GM18907 (cell line): ENCODE data around the gene PHOSPHO1.
"Not testable (repeated sequence)": the region's sequence is repeated elsewhere in the genome, so short reads cannot be mapped to it uniquely, and the experiment has no call there.

Source experiments
- ATAC-seq: cut with Tn5 transposase; IDR thresholded peaks from one replicate; pipeline ENCODE4 v1.9.1; 2021; ENCODE audit warnings: mild to moderate bottlenecking, moderate library complexity; ENCODE audit not compliant: unreplicated experiment

Gene PHOSPHO1

GRCh38 chr17:49194297-49194607, 36.3 kb downstream of the PHOSPHO1 start:
- ATAC-seq = no peak

DNA sequence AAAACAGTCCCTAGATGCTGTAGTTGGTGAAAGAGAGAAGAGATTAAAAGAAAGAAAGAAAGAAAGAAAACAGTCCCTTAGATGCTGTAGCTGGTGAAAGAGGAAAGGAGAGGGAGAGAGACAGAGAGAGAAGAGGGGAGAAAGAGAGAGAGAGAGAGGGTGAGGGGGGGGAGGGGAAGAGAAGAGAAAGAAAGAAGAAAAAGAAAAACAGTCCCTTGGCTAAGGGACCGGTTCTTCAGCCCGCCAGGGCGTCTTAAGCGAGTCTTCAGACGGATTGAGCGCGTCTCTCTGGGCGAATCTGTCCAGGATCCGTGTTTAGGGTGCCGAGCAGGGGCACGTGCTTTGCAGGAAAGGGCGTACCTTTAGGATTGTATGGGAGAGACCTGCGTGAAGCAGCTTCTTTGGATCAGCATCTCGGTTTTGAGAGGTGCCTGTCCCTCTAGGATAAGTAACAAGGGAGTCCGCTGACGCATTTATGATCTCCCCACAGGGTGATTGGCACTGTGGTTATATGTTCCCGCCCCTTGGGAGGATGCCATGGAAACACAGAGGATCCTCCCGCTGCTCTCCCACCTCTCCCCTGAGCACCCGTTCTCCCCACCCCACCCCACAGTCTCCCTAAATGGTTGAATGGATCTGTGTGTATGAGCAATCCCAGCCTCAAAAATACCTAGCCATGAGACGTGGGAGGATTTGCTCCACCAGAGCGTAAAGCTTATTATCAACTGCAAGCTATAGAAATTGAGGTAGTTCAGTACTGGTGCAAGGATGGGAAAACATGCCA, 36.9 kb downstream of the PHOSPHO1 start:
- ATAC-seq = no peak

DNA sequence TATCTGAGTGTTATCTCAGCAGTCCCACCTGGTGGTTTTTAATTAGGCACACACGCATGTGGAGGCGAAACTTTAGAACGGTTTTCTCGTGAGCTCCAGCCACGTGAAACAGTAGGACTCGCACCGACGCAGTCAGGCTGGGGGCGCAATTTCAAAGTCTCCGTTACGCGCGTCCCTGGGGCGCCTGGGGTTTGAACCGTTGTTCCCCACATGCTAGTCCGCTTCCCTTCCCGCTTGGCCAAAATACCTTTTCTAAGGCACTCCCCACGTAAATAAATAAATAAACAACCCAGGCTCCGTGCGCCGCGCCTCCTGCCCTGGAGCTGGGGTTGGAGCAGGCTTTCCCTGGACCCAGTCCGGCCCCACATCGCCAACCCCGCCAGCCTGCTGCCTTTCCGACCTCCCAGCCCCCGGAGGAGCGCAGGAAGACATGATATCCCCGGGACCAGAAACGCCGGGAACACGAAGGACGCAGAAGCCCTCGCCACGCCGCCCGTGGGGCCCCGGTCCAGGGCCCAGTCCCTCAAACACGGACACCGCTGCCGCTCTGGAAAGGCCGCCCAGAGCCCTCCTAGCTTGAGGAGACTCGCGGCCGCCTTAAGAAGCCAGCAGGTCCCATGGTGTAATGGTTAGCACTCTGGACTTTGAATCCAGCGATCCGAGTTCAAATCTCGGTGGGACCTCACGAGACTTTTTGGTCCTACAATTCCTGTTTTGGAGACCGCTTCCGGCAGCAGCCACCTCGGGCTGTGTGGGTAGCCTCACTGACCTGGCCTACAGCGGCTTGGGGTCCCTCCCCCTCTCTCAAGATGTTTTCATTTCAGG, 38.5 kb downstream of the PHOSPHO1 start:
- peak; percentile 52 for ATAC-seq

DNA sequence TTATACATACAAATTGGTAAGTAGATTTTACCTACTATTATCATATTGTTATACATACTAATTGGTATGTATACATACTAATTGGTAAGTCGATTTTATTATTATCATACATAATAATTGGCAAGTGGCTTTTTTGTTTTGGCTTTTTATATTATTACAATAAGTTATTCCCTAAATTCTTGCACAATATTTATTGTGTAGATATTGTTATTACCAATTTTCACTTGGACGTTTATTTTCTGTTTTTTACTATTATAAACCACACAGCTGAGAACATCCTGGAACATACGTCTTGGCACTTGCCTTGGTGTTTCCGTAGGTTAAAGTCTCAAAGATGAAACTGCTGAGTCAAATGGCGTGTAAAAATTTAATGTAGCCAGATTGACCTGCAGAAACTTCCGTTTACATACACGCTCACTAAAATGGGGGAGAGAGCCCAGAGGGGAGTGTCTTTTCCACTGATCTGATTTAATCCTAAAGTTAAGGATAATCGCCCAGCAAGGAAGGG, 39.1 kb downstream of the PHOSPHO1 start:
- peak; percentile 14 for ATAC-seq

DNA sequence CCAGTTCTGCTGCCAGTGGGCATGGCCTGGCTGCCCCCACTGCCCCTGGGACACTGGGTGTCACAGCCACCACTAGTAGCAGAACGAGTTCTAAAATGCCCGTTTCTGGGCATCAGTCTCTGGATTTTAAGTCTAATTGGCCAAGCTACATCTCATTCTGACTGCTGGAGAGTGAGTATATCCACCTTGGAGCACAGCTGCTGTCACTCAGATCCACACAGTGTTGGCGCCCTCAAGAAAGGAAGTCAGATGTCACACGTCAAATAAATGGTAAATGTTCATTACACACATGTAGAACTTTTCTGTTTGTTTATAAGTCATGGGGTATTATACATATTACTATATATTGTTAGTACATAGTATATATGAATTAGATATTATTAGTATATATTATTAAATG, 39.7 kb downstream of the PHOSPHO1 start:
- ATAC-seq = no peak

DNA sequence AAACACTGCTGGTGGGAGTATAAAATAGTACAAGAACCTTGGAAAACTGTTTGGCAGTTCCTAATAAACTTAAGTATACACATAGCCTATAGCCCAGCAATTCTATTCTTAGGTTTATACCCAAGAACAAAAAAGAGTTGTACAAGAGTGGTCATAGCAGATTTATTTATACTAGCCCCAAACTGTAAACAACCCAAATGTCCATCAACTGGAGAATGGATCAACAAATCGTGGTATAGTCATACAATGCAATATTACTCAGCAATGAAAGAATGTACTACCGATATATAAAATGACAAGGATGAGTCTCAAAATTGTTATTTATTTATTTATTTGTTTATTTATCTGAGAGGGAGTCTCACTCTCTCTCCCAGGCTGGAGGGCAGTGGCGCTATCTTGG, 43.3 kb downstream of the PHOSPHO1 start:
- ATAC-seq = no peak

DNA sequence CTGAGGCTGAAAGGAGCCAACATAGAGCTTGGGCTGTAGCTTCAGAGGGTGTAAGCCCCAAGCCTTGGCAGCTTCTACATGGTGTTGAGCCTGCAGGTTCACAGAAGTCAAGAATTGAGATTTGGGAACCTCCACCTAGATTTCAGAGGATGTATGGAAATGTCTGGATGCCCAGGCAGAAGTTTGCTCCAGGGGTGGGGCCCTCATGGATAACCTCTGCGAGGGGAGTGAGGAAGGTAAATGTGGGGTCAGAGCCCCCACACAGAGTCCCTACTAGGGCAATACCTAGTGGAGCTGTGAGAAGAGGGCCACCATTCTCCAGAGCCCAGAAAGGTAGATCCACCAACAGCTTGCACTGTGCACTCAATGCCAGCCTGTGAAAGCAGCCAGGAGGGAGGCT, 45.2 kb downstream of the PHOSPHO1 start:
- ATAC-seq = not testable (repeated sequence)

DNA sequence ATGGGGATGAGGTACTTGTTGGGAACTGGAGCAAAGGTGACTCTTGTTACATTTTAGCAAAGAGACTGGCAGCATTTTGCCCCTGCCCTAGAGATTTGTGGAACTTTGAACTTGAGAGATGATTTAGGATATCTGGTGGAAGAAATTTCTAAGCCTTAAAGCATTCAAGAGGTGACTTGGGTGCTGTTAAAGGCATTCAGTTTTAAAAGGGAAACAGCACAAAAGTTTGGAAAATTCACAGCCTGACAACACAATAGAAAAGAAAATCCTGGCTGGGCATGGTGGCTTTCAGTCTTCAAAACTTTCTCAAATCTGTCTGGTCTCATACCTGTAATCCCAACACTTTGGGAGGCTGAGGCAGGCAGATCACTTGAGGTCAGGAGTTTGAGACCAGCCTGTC, 46.1 kb downstream of the PHOSPHO1 start:
- not testable (repeated sequence) for ATAC-seq

GRCh38 chr17:49183801-49184200, 46.8 kb downstream of the PHOSPHO1 start:
- ATAC-seq = no peak

DNA sequence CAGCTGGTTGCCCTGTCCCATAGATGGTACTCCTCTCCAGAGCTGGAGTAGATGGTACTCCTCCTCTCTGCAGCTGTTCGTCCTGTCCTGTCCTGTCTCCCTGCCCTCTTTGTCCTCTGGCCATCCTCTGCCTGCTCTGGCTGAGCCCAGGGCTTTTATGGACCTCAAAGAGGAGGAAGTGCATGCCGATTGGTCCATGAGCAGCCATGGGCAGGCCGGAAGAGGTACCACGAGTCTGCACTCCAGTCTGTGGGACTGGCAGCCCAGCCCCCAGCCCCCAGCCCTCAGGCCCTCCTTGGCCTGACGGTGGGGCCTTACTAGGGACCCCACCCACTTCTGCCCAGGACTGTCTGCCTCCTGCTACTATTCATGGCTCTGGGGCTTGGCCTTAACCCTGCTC, 47.2 kb downstream of the PHOSPHO1 start:
- ATAC-seq = no peak

DNA sequence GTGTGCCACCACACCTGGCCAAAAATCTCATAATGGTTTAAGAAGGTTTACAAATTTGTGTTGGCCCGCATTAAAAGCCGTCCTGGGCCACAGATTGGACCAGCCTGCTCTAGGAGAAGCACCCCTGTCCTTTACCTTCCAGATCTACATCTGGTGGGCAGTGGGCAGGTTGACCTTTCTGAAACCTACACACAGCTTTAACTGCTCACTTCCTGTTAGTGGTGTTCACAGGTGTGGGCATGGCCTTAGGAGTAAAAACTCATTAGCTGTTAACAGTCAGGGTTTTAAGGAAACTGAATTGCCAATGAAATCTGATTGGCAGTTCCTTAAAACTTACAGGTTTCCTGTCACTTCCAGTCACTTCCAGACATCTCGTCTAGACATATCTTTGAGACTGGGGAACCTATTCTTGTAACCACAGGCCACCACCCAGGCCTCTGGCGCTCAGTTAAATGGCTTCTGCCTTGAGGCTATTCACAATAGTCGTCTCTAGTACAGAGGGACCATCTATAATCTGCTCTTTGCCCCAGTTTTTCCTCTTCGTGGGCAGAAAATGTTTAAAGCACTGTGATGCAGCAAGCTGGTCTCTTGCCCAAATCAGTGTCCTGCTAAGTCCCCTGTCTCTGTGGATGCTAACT, 49.5 kb downstream of the PHOSPHO1 start:
- no peak for ATAC-seq

- no peak for ATAC-seq
Observed at GRCh38 chr17:49180303-49180702, 50.3 kb downstream of the PHOSPHO1 start.

GRCh38 chr17:49175978-49176377, 54.6 kb downstream of the PHOSPHO1 start:
- not testable (repeated sequence) for ATAC-seq
